Lower leg skin (tissue), 3 donors: Measurements from ENCODE around the gene A3GALT2.

Source experiments
- POLR2A ChIP-seq, 2 donors: fragments of 450-650 bp; IDR thresholded peaks; one replicate each; pipeline ENCODE4 v1.6.1; 2016 to 2017; ENCODE audit warnings: antibody characterized with exemption in 2 of 2, mild to moderate bottlenecking in 1 of 2, moderate library complexity in 1 of 2
- TF ChIP-seq, protein P1 (sequence below), 3 donors: fragments of 450-650 bp; IDR thresholded peaks; one replicate each; pipeline ENCODE4 v1.5.1; 2016; ENCODE audit warnings: antibody characterized with exemption in 3 of 3, mild to moderate bottlenecking in 3 of 3, moderate library complexity in 2 of 3

DNA sequence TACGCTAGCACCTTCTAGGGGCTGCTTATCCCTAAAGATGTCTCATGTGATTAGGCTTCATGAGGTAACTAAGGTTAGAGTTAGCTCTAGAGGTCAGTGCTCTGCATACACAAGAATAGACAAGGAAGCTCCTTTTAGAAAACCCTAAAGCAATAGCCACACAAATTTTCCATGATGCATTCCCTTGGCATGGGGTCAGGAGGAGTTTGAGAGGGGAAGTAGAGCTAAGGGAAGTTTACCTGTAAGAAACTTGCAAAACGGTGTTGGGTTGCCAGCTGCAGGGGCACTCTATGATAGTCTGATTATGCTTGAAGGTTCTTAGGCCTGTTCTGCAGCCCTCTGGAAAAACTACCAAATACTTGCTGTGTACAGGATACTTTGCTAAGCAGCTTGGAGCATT is 39.0 kb upstream of the A3GALT2 start:
- TF ChIP-seq, protein P1, sequence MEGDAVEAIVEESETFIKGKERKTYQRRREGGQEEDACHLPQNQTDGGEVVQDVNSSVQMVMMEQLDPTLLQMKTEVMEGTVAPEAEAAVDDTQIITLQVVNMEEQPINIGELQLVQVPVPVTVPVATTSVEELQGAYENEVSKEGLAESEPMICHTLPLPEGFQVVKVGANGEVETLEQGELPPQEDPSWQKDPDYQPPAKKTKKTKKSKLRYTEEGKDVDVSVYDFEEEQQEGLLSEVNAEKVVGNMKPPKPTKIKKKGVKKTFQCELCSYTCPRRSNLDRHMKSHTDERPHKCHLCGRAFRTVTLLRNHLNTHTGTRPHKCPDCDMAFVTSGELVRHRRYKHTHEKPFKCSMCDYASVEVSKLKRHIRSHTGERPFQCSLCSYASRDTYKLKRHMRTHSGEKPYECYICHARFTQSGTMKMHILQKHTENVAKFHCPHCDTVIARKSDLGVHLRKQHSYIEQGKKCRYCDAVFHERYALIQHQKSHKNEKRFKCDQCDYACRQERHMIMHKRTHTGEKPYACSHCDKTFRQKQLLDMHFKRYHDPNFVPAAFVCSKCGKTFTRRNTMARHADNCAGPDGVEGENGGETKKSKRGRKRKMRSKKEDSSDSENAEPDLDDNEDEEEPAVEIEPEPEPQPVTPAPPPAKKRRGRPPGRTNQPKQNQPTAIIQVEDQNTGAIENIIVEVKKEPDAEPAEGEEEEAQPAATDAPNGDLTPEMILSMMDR (IDR thresholded peaks at IDR 0.05): no peak
- no peak for TF ChIP-seq POLR2A (IDR thresholded peaks at IDR 0.05)
